Measurements from ENCODE around the gene CABLES2.
A peak's percentile ranks its signal among the peaks of the same experiment; 100 is the strongest.

The CABLES2 gene

GRCh38 chr20:62351469-62352401 is 55.4 kb downstream of the CABLES2 start:
- peak; percentile 66; the same call in 1 of the 2 replicates for TF ChIP-seq ZBTB7A (IDR thresholded peaks at IDR 0.05; ENCODE audit: low read depth)
- TF ChIP-seq REST (IDR thresholded peaks at IDR 0.05; ENCODE audit: low read depth): no peak

- TF ChIP-seq TEAD4 (IDR thresholded peaks at IDR 0.05): peak; percentile 29; the same call in 1 of the 2 replicates
- TF ChIP-seq FOXM1 (IDR thresholded peaks at IDR 0.05; ENCODE audit: borderline replicate concordance, low read depth): no peak
- peak; percentile 10; the same call in 1 of the 2 replicates for TF ChIP-seq YY1 (IDR thresholded peaks at IDR 0.05; ENCODE audit: low read depth)
- 0 out of 2 replicates have a peak, but pooled peaks have one; percentile 2 for TF ChIP-seq CEBPB (IDR thresholded peaks at IDR 0.05)
Observed at GRCh38 chr20:62350629-62351422, 56.3 kb downstream of the CABLES2 start.

- TF ChIP-seq MAX (IDR thresholded peaks at IDR 0.05) (peak; percentile 53; the same call in 1 of the 2 replicates), FOXM1 (IDR thresholded peaks at IDR 0.05; ENCODE audit: borderline replicate concordance, low read depth) (peak; percentile 95), RAD21 (IDR thresholded peaks at IDR 0.05; ENCODE audit: low read depth) (no peak; the same call in 1 of the 2 replicates), YY1 (IDR thresholded peaks at IDR 0.05; ENCODE audit: low read depth) (peak; percentile 42; the same call in 1 of the 2 replicates), USF1 (IDR thresholded peaks at IDR 0.05) (no peak), EGR1 (IDR thresholded peaks at IDR 0.05) (no peak; the same call in 1 of the 2 replicates), NFIC (IDR thresholded peaks at IDR 0.05) (peak; percentile 98), TCF12 (IDR thresholded peaks at IDR 0.05; ENCODE audit: low read depth) (peak; percentile 99), TEAD4 (IDR thresholded peaks at IDR 0.05) (peak; percentile 95), TAF1 (IDR thresholded peaks at IDR 0.05; ENCODE audit: low read depth) (no peak), EP300 (IDR thresholded peaks at IDR 0.05; ENCODE audit: borderline replicate concordance) (peak; percentile 98), CEBPB (IDR thresholded peaks at IDR 0.05) (no peak), REST (IDR thresholded peaks at IDR 0.05; ENCODE audit: low read depth) (no peak), ZBTB7A (IDR thresholded peaks at IDR 0.05; ENCODE audit: low read depth) (peak; percentile 98), CREB1 (IDR thresholded peaks at IDR 0.05; ENCODE audit: low read depth) (no peak)
Observed at GRCh38 chr20:62350098-62350628, 56.9 kb downstream of the CABLES2 start.

GRCh38 chr20:62349556-62350097 is 57.5 kb downstream of the CABLES2 start:
- TF ChIP-seq TAF1 (IDR thresholded peaks at IDR 0.05; ENCODE audit: low read depth): no peak
- TF ChIP-seq MAX (IDR thresholded peaks at IDR 0.05): no peak
- no peak for TF ChIP-seq FOXM1 (IDR thresholded peaks at IDR 0.05; ENCODE audit: borderline replicate concordance, low read depth)
- no peak for TF ChIP-seq CREB1 (IDR thresholded peaks at IDR 0.05; ENCODE audit: low read depth)
- no peak for TF ChIP-seq CEBPB (IDR thresholded peaks at IDR 0.05)
- TF ChIP-seq TEAD4 (IDR thresholded peaks at IDR 0.05): no peak
- no peak for TF ChIP-seq TCF12 (IDR thresholded peaks at IDR 0.05; ENCODE audit: low read depth)
- TF ChIP-seq EGR1 (IDR thresholded peaks at IDR 0.05): no peak
- TF ChIP-seq ZBTB7A (IDR thresholded peaks at IDR 0.05; ENCODE audit: low read depth): no peak
- TF ChIP-seq EP300 (IDR thresholded peaks at IDR 0.05; ENCODE audit: borderline replicate concordance): no peak
- no peak for TF ChIP-seq USF1 (IDR thresholded peaks at IDR 0.05)
- no peak for TF ChIP-seq NFIC (IDR thresholded peaks at IDR 0.05)
- TF ChIP-seq YY1 (IDR thresholded peaks at IDR 0.05; ENCODE audit: low read depth): no peak; the same call in 1 of the 2 replicates
- TF ChIP-seq RAD21 (IDR thresholded peaks at IDR 0.05; ENCODE audit: low read depth): no peak
- no peak for TF ChIP-seq REST (IDR thresholded peaks at IDR 0.05; ENCODE audit: low read depth)
